SH-SY5Y (cell line): ENCODE results near the gene ITGBL1.

Experiments
- GATA2 ChIP-seq: IDR thresholded peaks from 2 replicates; pipeline ENCODE4 v1.6.1; 2011; ENCODE audit warnings: mild to moderate bottlenecking, low read depth, low read length
- GATA3 ChIP-seq: IDR thresholded peaks from 2 replicates; pipeline ENCODE4 v1.6.1; 2011; ENCODE audit warnings: low read depth, mild to moderate bottlenecking, low read length, moderate library complexity

DNA sequence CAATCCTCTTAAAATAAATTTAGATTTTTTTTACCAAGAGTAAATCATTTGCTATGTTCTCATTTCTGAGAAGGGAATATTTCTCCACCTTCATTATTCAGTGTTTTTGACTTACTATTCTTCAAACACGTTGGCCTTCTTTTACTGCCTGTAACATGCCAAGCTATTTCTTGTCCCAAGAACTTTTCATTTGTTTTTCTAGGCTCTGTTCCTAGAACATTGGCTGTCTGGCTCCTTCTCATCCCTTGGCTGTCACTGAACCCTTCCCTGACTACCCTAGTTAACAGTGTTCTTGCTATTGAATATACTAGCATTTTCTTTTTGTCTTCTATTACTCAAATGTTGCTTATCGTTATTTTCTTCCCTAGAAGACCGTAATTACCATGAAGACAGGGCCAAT is 248.1 kb downstream of the ITGBL1 start:
- TF ChIP-seq GATA3 (no peak), GATA2 (no peak)
